Measurements from ENCODE around the gene AMMECR1L.

AMMECR1L gene

GRCh38 chr2:127887082-127887775 lies 1.5 kb upstream of the AMMECR1L start:
- TF ChIP-seq, protein P1, sequence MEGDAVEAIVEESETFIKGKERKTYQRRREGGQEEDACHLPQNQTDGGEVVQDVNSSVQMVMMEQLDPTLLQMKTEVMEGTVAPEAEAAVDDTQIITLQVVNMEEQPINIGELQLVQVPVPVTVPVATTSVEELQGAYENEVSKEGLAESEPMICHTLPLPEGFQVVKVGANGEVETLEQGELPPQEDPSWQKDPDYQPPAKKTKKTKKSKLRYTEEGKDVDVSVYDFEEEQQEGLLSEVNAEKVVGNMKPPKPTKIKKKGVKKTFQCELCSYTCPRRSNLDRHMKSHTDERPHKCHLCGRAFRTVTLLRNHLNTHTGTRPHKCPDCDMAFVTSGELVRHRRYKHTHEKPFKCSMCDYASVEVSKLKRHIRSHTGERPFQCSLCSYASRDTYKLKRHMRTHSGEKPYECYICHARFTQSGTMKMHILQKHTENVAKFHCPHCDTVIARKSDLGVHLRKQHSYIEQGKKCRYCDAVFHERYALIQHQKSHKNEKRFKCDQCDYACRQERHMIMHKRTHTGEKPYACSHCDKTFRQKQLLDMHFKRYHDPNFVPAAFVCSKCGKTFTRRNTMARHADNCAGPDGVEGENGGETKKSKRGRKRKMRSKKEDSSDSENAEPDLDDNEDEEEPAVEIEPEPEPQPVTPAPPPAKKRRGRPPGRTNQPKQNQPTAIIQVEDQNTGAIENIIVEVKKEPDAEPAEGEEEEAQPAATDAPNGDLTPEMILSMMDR (IDR thresholded peaks at IDR 0.05; ENCODE audit: low read depth, low read length), result no peak
- peak; percentile 16 to 30 for DNase-seq (ENCODE audit: low read depth in 2 of 2)
- peak overlapping the region; percentile 8 to 47 for H3K4me3 ChIP-seq (replicated peaks in 1 of 2; ENCODE audit: low read depth in 2 of 2, low read length in 2 of 2)

- peak overlapping the region; percentile 57 to 61 for H3K4me3 ChIP-seq (replicated peaks in 1 of 2; ENCODE audit: low read depth in 2 of 2, low read length in 2 of 2)
- DNase-seq (ENCODE audit: low read depth in 2 of 2), result peak in 1 of 2 donors; percentile 18
These were observed 808 bp upstream of the AMMECR1L start for GRCh38 chr2:127886593-127886935.

DNA sequence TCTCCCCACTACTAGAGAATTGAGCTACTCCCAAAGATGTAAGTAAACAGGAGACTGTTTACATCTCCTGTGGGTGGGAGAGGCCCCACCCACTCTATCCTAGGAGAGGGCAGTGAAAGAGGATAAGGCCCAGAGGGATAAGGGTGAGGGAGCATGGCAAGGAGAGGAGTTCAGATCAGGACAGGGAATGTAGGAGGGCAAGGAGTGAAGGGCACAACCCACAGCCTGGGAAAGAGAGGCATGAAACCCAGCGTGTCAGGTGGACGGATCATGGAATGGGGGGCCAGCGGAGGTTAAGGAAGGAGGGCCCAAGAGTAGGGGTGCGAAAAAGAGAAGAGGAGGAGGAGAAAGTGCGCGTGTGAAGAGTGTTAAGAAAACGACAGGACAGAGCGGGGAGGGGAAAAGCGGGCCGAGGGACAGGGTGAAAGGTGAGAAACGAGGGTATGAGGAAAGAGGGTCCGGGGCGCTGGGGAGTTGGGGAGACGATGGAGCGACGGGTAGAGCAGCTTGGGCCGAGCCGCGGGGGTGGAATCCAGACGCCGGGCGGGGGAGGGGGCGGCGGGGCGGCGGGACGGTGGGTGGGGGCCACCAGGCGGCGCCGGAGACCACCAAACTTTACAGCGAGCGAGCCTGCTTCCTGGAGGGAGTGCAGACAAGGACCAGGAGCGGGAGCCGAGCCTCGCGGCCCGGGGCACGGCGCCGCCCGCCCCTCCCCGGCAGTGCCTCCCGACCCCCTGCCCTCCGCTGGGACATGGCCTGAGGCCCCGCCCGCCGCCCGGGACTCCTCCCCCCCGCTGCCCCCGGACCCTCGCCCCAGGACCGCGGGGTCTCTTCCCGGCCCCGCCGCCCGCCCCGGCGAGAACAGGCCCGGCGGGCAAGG lies 655 bp downstream of the AMMECR1L start:
- peak overlapping the region; percentile 56 to 61 for H3K4me3 ChIP-seq (replicated peaks in 1 of 2; ENCODE audit: low read depth in 2 of 2, low read length in 2 of 2)
- peak in 1 of 2 donors; percentile 21 for DNase-seq (ENCODE audit: low read depth in 2 of 2)

DNA sequence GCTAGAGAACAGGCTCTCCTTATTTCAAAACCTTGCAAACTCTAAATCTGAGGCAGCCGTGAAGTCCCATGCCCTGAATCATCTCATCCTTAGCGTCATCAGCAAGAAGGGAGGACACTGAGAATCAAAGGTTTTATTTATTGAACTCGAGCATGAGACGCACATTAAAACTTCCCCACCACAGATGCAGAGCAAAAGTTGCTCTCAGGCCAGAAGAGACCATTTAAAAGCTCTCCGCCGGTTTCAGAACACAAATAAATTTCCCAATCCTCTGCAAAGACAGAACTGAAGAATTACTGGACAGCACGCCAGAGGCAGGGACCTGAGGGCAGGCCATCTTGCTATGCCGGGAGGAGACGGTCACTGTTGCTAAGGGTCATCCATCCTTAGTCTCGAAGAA lies 1.3 kb downstream of the AMMECR1L start:
- peak overlapping the region; percentile 56 to 61 for H3K4me3 ChIP-seq (replicated peaks in 1 of 2; ENCODE audit: low read depth in 2 of 2, low read length in 2 of 2)
- peak; percentile 57 to 76 for DNase-seq (ENCODE audit: low read depth in 2 of 2)
- TF ChIP-seq, protein P1 (IDR thresholded peaks at IDR 0.05; ENCODE audit: low read depth, low read length), result no peak

- no peak for DNase-seq (ENCODE audit: low read depth in 2 of 2)
- no peak overlapping the region for H3K4me3 ChIP-seq (replicated peaks in 1 of 2; ENCODE audit: low read depth in 2 of 2, low read length in 2 of 2)
- TF ChIP-seq, protein P1 (IDR thresholded peaks at IDR 0.05; ENCODE audit: low read depth, low read length), result no peak
These were observed 5.9 kb downstream of the AMMECR1L start for GRCh38 chr2:127879899-127880298.

DNA sequence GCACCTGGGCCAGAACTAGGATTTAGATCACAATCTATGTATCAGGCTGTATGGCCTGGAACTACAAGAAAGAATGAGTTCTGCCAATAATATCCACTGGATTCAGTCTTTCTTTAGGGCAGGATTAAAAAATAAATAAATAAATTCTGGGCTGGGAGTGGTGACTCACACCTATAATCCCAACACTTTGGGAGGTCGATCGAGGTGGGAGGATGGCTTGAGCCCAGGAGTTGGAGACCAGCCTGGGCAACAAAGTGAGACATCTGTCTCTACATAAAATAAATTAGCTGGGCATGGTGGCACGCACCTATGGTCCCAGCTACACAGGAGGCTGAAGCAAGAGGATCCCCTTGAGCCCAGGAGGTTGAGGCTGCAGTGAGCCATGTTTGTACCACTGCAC lies 8.1 kb downstream of the AMMECR1L start:
- H3K4me3 ChIP-seq (replicated peaks in 1 of 2; ENCODE audit: low read depth in 2 of 2, low read length in 2 of 2), result no peak overlapping the region
- TF ChIP-seq, protein P1 (IDR thresholded peaks at IDR 0.05; ENCODE audit: low read depth, low read length), result no peak
- DNase-seq (ENCODE audit: low read depth in 2 of 2), result no peak

- H3K4me3 ChIP-seq (replicated peaks in 1 of 2; ENCODE audit: low read depth in 2 of 2, low read length in 2 of 2), result no peak overlapping the region
- TF ChIP-seq, protein P1 (IDR thresholded peaks at IDR 0.05; ENCODE audit: low read depth, low read length), result no peak
- no peak for DNase-seq (ENCODE audit: low read depth in 2 of 2)
These were observed 8.6 kb downstream of the AMMECR1L start for GRCh38 chr2:127877136-127877535.
